NCI-H1417 (cell line): ENCODE results near the gene TEX22.
"Not testable (repeated sequence)": the region's sequence is repeated elsewhere in the genome, so short reads cannot be mapped to it uniquely, and the experiment has no call there.

ENCODE experiments used
- DNase-seq, 3 experiments: peaks; one replicate each; lab custom pipeline; 2025; lab: John Stamatoyannopoulos, UW

TEX22 gene

GRCh38 chr14:105398044-105398725, at the start of gene TEX22:
TEX22 (plus strand) TSS chr14:105398538; CDS start chr14:105399341, 803 bp downstream.
- DNase-seq: peak; percentile 88 to 95 (median 93)

GRCh38 chr14:105348945-105349699, 49.2 kb upstream of the TEX22 start:
- no peak for DNase-seq

- no peak for DNase-seq
Measured at GRCh38 chr14:105349992-105350391, 48.3 kb upstream of the TEX22 start.

GRCh38 chr14:105350450-105351244, 47.7 kb upstream of the TEX22 start:
- DNase-seq: no peak

- DNase-seq: no peak
Measured at GRCh38 chr14:105351410-105351809, 46.9 kb upstream of the TEX22 start.

- DNase-seq: peak; percentile 85 to 96 (median 88)
Measured at GRCh38 chr14:105351920-105352851, 46.2 kb upstream of the TEX22 start.

GRCh38 chr14:105353136-105353535, 45.2 kb upstream of the TEX22 start:
- no peak for DNase-seq

- no peak for DNase-seq
Measured at GRCh38 chr14:105354541-105354940, 43.8 kb upstream of the TEX22 start.

- DNase-seq: no peak
Measured at GRCh38 chr14:105355049-105355575, 43.2 kb upstream of the TEX22 start.

- no peak for DNase-seq
Measured at GRCh38 chr14:105355850-105356604, 42.3 kb upstream of the TEX22 start.

GRCh38 chr14:105356927-105357326, 41.4 kb upstream of the TEX22 start:
- DNase-seq: no peak

- DNase-seq: no peak
Measured at GRCh38 chr14:105357626-105358025, 40.7 kb upstream of the TEX22 start.

- no peak for DNase-seq
Measured at GRCh38 chr14:105358140-105358846, 40.0 kb upstream of the TEX22 start.

GRCh38 chr14:105358943-105359342, 39.4 kb upstream of the TEX22 start:
- no peak for DNase-seq

GRCh38 chr14:105361412-105361811, 36.9 kb upstream of the TEX22 start:
- not testable (repeated sequence) for DNase-seq

GRCh38 chr14:105363847-105364708, 34.3 kb upstream of the TEX22 start:
- no peak for DNase-seq

GRCh38 chr14:105365101-105365500, 33.2 kb upstream of the TEX22 start:
- no peak for DNase-seq

GRCh38 chr14:105365681-105366080, 32.7 kb upstream of the TEX22 start:
- no peak for DNase-seq
